ENCODE data around the gene ZMIZ2.
A peak's percentile ranks its signal among the peaks of the same experiment; 100 is the strongest.
"Not testable (repeated sequence)": the region's sequence is repeated elsewhere in the genome, so short reads cannot be mapped to it uniquely, and the experiment has no call there.

ZMIZ2 gene

DNA sequence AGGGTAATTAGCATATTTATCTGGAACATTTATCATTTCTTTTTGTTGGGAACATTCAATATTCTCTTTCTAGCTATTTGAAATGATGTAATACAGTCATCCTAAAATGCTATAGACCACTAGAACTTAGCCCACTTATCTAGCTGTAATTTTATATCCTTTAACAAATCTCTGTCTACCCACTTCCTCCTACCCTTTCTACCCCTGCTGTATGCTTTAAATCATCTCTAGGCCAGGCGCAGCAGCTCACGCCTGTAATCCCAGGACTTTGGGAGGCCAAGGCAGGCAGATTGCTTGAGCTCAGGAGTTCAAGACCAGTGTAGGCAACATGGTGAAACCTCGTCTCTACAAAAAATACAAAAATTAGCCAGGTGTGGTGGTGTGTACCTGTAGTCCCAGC lies 25.8 kb downstream of the ZMIZ2 start:
- not testable (repeated sequence) for DNase-seq (ENCODE audit: low read depth in 3 of 3)

DNA sequence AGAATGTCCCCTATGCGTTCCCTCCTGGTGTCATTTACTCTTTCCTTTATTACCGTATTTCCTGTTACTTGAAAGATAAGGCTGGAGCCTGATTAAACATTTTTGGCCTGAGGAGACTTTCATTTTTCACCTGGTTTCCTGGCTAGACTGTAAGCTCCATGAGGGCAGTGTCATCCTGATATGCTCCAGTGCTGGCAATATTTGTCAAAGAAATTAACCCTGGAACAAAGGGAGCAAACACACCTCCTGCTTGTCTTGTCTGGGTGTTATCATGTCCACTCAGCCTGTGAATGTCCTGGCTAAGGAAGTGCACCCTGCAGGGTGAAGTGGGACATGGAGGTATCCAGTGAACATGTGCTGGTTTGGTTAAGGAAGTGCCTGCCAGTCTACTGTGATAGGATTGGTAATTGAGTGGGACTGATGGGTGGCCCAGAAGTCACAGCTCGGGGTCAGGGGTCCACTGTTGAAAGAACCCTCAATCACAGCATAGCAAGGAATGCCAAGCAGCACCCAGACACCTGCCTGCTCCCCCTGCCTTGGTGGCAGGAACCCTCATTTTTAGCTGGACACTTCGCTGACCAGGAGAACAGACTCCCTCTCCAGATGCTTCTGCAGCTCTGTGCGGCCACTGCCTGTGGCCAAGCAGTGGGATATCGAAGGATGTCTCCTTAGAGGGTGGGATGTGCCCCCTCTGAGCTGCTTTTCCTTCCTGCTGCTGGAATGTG lies 26.9 kb downstream of the ZMIZ2 start:
- no peak for DNase-seq (ENCODE audit: low read depth in 3 of 3)

DNA sequence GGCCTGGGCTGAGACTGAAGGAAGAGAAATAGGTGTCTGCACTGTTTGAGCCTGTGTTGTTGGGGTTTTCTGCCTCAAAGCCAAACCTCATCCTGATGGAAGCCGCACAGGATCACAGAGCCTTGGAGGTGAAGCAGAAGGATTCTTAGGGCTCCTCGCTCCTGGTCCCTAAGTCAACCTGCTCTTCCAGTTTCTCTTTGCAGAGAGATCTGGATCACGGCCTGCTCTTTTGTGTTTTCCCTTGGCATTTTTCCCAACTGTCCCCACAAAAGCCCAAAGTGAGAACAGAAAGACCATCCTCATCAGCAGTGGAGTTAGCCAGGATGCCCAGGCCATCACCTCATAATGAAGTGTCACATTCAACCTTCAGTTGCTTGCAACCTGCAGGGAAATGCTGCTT lies 27.6 kb downstream of the ZMIZ2 start:
- DNase-seq (ENCODE audit: low read depth in 3 of 3) = no peak

GRCh38 chr7:44782460-44782859 lies 33.8 kb downstream of the ZMIZ2 start:
- DNase-seq (ENCODE audit: low read depth in 3 of 3) = no peak

DNA sequence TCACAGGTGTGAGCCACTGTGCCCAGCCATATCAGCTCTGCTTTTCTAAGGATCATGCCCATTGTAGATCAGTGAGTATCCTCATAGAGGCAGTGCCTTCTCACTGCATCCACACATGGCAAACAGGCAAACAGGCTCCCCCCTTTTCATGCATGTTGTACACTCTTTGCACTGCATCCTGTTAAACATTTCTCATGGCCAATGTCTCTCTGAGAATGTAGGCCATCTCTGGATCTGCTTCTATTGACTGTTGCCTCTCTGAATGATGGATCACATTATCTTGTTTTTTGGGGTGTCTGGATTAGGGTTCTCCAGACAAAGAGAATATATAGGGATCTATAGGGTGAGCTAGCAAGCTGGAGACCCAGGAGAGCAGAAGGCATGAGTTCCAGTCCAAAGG lies 34.8 kb downstream of the ZMIZ2 start:
- no peak for DNase-seq (ENCODE audit: low read depth in 3 of 3)

DNA sequence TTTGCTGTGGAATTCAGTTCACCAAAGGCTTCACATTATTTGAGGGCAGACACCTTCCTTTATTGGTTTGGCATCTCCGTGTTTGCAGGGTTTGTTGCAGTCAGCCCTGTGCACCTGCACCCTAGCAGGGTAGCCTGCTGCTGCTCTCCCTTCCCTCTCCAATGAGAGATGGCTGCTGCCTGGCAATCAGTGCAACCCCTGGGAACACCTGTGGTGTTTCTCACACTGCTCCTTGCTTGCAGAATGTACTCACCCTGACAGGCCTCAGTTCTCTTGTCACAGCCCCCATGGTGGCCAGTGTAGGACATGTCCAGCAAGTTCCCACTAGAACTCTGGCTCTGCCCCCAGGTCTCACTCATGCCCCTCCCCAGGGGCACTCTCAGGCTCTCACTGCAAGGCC lies 35.7 kb downstream of the ZMIZ2 start:
- DNase-seq (ENCODE audit: low read depth in 3 of 3) = no peak

- DNase-seq (ENCODE audit: low read depth in 3 of 3) = not testable (repeated sequence)
Measured at GRCh38 chr7:44785218-44785617, 36.6 kb downstream of the ZMIZ2 start.

- DNase-seq (ENCODE audit: low read depth in 3 of 3) = no peak
Measured at GRCh38 chr7:44787041-44787440, 38.4 kb downstream of the ZMIZ2 start.

DNA sequence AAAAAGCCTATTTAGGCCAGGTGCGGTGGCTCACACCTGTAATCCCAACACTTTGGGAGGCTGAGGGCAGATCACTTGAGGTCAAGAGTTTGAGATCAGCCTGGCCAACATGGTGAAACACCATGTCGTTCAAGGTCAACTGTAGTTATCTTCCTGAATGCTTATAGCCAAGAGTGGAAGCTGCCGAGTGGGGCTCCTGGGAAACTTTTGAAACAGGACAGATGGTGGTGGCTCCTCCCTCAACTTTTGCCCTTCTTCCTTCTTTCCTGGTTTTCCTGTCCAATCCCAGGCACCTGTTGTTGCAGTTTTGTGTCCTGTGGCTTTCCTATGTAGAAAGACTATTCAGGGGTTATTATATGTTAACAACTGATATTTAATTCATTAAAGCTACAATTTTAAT lies 39.1 kb downstream of the ZMIZ2 start:
- DNase-seq (ENCODE audit: low read depth in 3 of 3) = no peak

DNA sequence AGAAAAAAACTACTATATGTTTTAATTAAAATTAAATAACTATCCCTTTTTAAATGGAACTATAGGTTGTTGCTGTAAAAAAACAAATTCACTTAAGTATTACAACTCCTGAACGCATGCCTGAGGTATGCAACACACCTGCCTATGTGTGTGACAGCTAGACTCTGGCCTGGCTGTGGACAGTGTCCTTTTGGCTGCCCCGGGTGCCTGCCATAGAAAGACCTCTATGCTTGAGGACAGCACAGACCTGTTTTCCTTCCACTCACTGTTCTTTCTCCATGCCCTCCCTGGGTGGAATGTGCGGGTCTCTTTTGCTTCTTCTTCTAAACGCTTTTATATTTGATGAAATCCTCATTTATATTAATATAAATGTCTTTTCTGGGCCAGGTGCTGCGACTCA lies 41.3 kb downstream of the ZMIZ2 start:
- DNase-seq (ENCODE audit: low read depth in 3 of 3) = no peak

GRCh38 chr7:44791278-44792219 lies 42.9 kb downstream of the ZMIZ2 start:
- no peak for DNase-seq (ENCODE audit: low read depth in 3 of 3)

GRCh38 chr7:44793919-44794318 lies 45.3 kb downstream of the ZMIZ2 start:
- DNase-seq (ENCODE audit: low read depth in 3 of 3) = no peak

DNA sequence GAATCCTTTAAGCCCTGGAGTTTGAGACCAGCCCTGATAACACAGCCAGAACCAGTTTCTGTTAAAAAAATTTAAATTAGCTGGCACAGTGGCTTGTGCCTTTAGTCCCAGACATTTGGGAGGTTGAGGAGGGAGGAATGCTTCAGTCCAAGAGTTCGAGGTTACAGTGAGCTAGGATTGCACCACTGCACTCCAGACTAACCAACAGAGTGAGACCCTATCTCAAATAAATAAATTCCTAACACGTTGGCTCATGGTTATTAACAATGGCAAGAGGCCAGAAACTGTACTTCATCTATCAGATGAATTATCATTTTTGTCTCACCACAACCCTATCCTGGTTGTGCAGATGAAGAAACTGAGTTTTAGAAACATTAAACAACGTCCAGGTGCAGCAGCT lies 45.7 kb downstream of the ZMIZ2 start:
- DNase-seq (ENCODE audit: low read depth in 3 of 3) = no peak

- DNase-seq (ENCODE audit: low read depth in 3 of 3) = peak in 1 of 3 donors; percentile 63
Measured at GRCh38 chr7:44796034-44796503, 47.4 kb downstream of the ZMIZ2 start.

GRCh38 chr7:44796504-44797328 lies 48.1 kb downstream of the ZMIZ2 start, which contains the start of gene PPIA:
PPIA (plus strand) TSS chr7:44796681; CDS start chr7:44796725, 44 bp downstream.
- peak; percentile 96 to 98 (median 97) for DNase-seq (ENCODE audit: low read depth in 3 of 3)

GRCh38 chr7:44797329-44798258 lies 48.9 kb downstream of the ZMIZ2 start:
- DNase-seq (ENCODE audit: low read depth in 3 of 3) = peak; percentile 69 to 77 (median 76)

- DNase-seq (ENCODE audit: low read depth in 3 of 3) = no peak
Measured at GRCh38 chr7:44798649-44799305, 50.1 kb downstream of the ZMIZ2 start.

DNA sequence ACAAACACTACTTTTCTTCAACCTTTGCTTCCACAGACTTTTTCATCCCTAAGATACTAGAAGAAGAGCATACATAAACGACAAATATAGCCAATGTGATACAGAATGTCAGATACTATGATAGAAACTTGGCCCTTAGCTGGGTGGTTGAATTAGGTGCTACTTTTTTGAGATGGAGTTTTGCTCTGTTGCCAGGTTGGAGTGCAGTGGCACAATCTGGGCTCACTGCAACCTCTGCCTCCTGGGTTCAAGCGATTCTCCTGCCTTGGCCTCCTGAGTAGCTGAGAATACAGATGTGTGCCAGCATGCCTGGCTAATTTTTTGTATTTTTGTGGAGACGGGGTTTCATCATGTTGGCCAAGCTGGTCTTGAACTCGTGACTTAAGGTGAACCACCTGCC lies 51.3 kb downstream of the ZMIZ2 start:
- DNase-seq (ENCODE audit: low read depth in 3 of 3) = no peak

GRCh38 chr7:44801890-44802289 lies 53.2 kb downstream of the ZMIZ2 start:
- DNase-seq (ENCODE audit: low read depth in 3 of 3) = no peak

DNA sequence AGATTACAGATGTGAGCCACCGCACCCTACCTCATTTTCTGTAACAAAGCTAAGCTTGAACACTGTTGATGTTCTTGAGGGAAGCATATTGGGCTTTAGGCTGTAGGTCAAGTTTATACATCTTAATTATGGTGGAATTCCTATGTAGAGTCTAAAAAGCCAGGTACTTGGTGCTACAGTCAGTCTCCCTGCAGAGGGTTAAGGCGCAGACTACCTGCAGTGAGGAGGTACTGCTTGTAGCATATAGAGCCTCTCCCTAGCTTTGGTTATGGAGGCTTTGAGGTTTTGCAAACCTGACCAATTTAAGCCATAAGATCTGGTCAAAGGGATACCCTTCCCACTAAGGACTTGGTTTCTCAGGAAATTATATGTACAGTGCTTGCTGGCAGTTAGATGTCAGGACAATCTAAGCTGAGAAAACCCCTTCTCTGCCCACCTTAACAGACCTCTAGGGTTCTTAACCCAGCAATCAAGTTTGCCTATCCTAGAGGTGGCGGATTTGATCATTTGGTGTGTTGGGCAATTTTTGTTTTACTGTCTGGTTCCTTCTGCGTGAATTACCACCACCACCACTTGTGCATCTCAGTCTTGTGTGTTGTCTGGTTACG lies 53.9 kb downstream of the ZMIZ2 start:
- DNase-seq (ENCODE audit: low read depth in 3 of 3) = no peak
